K562 (cell line): ENCODE results near the gene FAHD2A. TPM values are rescaled to one million over a fixed set of nuclear protein-coding genes. Genes with fewer than 3 reads are reported as not detected.
A peak's percentile ranks its signal among the peaks of the same experiment; 100 is the strongest.

Experiments used
- ATF1 ChIP-seq, 2 experiments: fragments of 450-650 bp in 1 of 2; IDR thresholded peaks; 2 replicates each; pipeline ENCODE4 v1.6.1; 2016; ENCODE audit warnings: missing compliant biosample characterization in 1 of 2, missing genetic modification characterization in 1 of 2
- GTF3C2 ChIP-seq: IDR thresholded peaks from 3 replicates; pipeline ENCODE4 v1.6.1; 2011; ENCODE audit warnings: borderline replicate concordance, mild to moderate bottlenecking, moderate library complexity; ENCODE audit not compliant: insufficient read length; ENCODE audit errors: extremely low read depth
- MAFF ChIP-seq: IDR thresholded peaks from 2 replicates; pipeline ENCODE4 v1.6.1; 2012; ENCODE audit warnings: low read length, improper control_type of control experiment
- MNT ChIP-seq, 2 experiments: fragments of 450-650 bp; conservative IDR thresholded peaks; 2 replicates each; pipeline ENCODE4 v1.6.1; 2017; ENCODE audit warnings: mild to moderate bottlenecking in 2 of 2, moderate library complexity in 2 of 2
- MXD1 ChIP-seq: fragments of 250-450 bp; sonication (Bioruptor Pico); IDR thresholded peaks from 2 replicates; pipeline ENCODE4 v1.8.0; 2021; ENCODE audit warnings: borderline replicate concordance, mild to moderate bottlenecking, moderate library complexity; ENCODE audit not compliant: poor library complexity, severe bottlenecking
- NCOA4 ChIP-seq: fragments of 450-650 bp; IDR thresholded peaks from 2 replicates; pipeline ENCODE4 v1.6.1; 2018; ENCODE audit warnings: mild to moderate bottlenecking; ENCODE audit not compliant: partially characterized antibody
- NKRF ChIP-seq: fragments of 450-650 bp; IDR thresholded peaks from 2 replicates; pipeline ENCODE4 v1.6.1; 2016; ENCODE audit warnings: borderline replicate concordance
- PHB2 ChIP-seq: fragments of 450-650 bp; IDR thresholded peaks from 2 replicates; pipeline ENCODE4 v1.6.1; 2017; ENCODE audit warnings: low read depth
- RREB1 ChIP-seq: fragments of 250-450 bp; sonication (Bioruptor Pico); IDR thresholded peaks from 2 replicates; pipeline ENCODE4 v1.4.0; 2020
- SIN3A ChIP-seq, 2 experiments: fragments of 150-350 bp in 1 of 2; IDR thresholded peaks; 2 replicates each; pipeline ENCODE4 v1.6.1; 2011 to 2016; ENCODE audit warnings: borderline replicate concordance in 2 of 2, low read depth in 2 of 2, low read length in 2 of 2, mild to moderate bottlenecking in 2 of 2, moderate library complexity in 2 of 2; ENCODE audit not compliant: control insufficient read depth in 1 of 2
- polyA plus RNA-seq, 8 experiments: library from polyadenylated mRNA; depleted of rRNA in 4 of 8; stranded (reverse) in 5 of 8; unstranded in 3 of 8; fragments of >200 nt; fragmentation: Nextera tagmentation in 2 of 8; fragmentation: Illumina TruSeq in 1 of 8; extraction: Ambion mirVana in 2 of 8; extraction: Trizol in 1 of 8; gene quantifications; 2 replicates each; pipeline versions ENCODE4 v1.2.1 to v1.2.3, GENCODE V29; 2011 to 2014; ENCODE audit warnings: inconsistent platforms in 1 of 8, missing spikeins in 1 of 8
- total RNA-seq, 7 experiments: library from RNA; depleted of rRNA in 6 of 7; stranded (reverse); fragments of >200 nt in 6 of 7; fragmentation: Illumina TruSeq in 2 of 7; extraction: Trizol in 2 of 7; gene quantifications; 2 replicates each; pipeline versions ENCODE4 v1.2.1 to v1.2.3, GENCODE V29; 2011 to 2021; ENCODE audit warnings: low replicate concordance in 1 of 7

The FAHD2A gene
- total and polyA plus RNA-seq, 9 of the 15 experiments (the other 6 are each of a cell fraction or from before 2014, with no cell fraction given): 13.8 to 41.0 (median 30.4) TPM

GRCh38 chr2:95402370-95403203 is at the start of gene FAHD2A (continued):
- 0 out of 2 replicates have a peak, but pooled peaks have one; percentile 49 for TF ChIP-seq RREB1 (CRISPR knock-in tag)
- peak; percentile 44 to 79; a peak in 3 of 4 replicates for TF ChIP-seq MNT (conservative IDR thresholded peaks at IDR 0.05)
- no peak for TF ChIP-seq MAFF
- TF ChIP-seq SIN3A (IDR thresholded peaks at IDR 0.05; ENCODE audit: borderline replicate concordance in 2 of 2, control insufficient read depth in 1 of 2, low read depth in 2 of 2, low read length in 2 of 2): peak; percentile 29 to 72; a peak in 1 of 4 replicates
- peak; percentile 92 for TF ChIP-seq ATF1 (CRISPR knock-in tag; IDR thresholded peaks at IDR 0.05)
- peak; percentile 99 for TF ChIP-seq ATF1 (tag; IDR thresholded peaks at IDR 0.05)
- no peak for TF ChIP-seq GTF3C2
- TF ChIP-seq PHB2: no peak
- no peak for TF ChIP-seq MXD1 (CRISPR knock-in tag)
- peak; percentile 69 for TF ChIP-seq NKRF
- no peak for TF ChIP-seq NCOA4
